Mucosa of descending colon (tissue), 3 donors: ENCODE results near the gene ZNF579. TPM values are rescaled to one million over a fixed set of nuclear protein-coding genes. Genes with fewer than 3 reads are reported as not detected.

Source experiments
- ATAC-seq: fragments of 200-7000 bp; cut with Tn5 transposase; one replicate; pipeline ENCODE4 v1.9.1; 2020; ENCODE audit warnings: mild to moderate bottlenecking, moderate library complexity
- DNase-seq, 3 donors: peaks; one replicate each; pipeline ENCODE4 v3.0.0-alpha.2; 2020
- H3K36me3 ChIP-seq: fragments of 200-600 bp; one replicate; pipeline ENCODE4 v1.8.0; 2021; ENCODE audit warnings: low read depth, mild to moderate bottlenecking
- H3K4me1 ChIP-seq: fragments of 200-600 bp; one replicate; pipeline ENCODE4 v1.8.0; 2021; ENCODE audit warnings: low read depth, mild to moderate bottlenecking
- H3K4me3 ChIP-seq: fragments of 200-600 bp; one replicate; pipeline ENCODE4 v1.8.0; 2021; ENCODE audit warnings: mild to moderate bottlenecking
- H3K9me3 ChIP-seq: fragments of 200-600 bp; one replicate; pipeline ENCODE4 v1.8.0; 2021; ENCODE audit warnings: mild to moderate bottlenecking
- intact Hi-C, 2 donors: fragments of 100-400 bp; cut with DNase I in 1 of 2; cut with micrococcal nuclease in 1 of 2; formaldehyde crosslinking; loops; one replicate each; pipeline versions ENCODE4 v1.11.0 to v1.11.1; 2022; cut with DNase I, micrococcal nuclease
- total RNA-seq, 3 donors: library from RNA; stranded (reverse); fragmentation: NEBNext Ultra II Directional in 2 of 3; extraction: Animal tissue kit (Norgen Biotek cat#: 25700) in 2 of 3; gene quantifications; one replicate each; pipeline versions ENCODE4 v1.2.1 to v1.2.4, GENCODE V29; 2021 to 2023
- TF ChIP-seq, protein P1 (sequence below): fragments of 200-600 bp; IDR thresholded peaks from one replicate; pipeline ENCODE4 v1.8.0; 2022; ENCODE audit warnings: antibody characterized with exemption, mild to moderate bottlenecking
- donor health status: DM: no; HTN: no; CAD: no; lungs with moderate emphysema.
- donor health status: DM: no; HTN: no; CAD: no.
- donor health status: DM: no; HTN: yes; CAD: no.

The ZNF579 gene
- total RNA-seq, 3 donors from 2014 or later, result 6.2 to 13.6 (median 7.2) TPM

DNA sequence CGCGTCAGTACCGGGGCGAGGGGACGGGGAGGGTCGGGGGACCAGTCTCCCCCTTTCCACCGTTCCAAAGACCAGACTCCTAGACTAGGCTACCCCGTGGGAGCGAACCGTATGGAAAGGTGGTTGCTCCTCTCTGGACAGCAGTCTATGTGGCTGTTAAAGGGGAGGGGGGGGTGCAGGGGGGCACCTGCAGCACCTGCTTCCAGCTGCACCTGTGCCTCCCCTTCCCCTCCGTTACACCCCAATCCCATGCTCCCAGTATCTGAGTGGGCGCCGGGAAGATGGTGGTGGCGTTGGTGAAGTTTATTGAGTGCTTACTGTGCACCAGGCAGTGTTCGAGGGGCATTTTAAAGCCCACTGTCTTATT lies 20.0 kb upstream of the ZNF579 start:
- ATAC-seq (no peak), DNase-seq (no peak)
- H3K36me3 ChIP-seq, result no peaks in the 10 kb centered on the region
- intact Hi-C loops, result no loop called here
- no peaks in the 10 kb centered on the region for H3K9me3 ChIP-seq
- TF ChIP-seq, protein P1, sequence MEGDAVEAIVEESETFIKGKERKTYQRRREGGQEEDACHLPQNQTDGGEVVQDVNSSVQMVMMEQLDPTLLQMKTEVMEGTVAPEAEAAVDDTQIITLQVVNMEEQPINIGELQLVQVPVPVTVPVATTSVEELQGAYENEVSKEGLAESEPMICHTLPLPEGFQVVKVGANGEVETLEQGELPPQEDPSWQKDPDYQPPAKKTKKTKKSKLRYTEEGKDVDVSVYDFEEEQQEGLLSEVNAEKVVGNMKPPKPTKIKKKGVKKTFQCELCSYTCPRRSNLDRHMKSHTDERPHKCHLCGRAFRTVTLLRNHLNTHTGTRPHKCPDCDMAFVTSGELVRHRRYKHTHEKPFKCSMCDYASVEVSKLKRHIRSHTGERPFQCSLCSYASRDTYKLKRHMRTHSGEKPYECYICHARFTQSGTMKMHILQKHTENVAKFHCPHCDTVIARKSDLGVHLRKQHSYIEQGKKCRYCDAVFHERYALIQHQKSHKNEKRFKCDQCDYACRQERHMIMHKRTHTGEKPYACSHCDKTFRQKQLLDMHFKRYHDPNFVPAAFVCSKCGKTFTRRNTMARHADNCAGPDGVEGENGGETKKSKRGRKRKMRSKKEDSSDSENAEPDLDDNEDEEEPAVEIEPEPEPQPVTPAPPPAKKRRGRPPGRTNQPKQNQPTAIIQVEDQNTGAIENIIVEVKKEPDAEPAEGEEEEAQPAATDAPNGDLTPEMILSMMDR, result no peak
- H3K4me1 ChIP-seq, result peaks cover 24% of the 10 kb centered on the region
- peak overlapping the region; percentile 77 for H3K4me3 ChIP-seq

DNA sequence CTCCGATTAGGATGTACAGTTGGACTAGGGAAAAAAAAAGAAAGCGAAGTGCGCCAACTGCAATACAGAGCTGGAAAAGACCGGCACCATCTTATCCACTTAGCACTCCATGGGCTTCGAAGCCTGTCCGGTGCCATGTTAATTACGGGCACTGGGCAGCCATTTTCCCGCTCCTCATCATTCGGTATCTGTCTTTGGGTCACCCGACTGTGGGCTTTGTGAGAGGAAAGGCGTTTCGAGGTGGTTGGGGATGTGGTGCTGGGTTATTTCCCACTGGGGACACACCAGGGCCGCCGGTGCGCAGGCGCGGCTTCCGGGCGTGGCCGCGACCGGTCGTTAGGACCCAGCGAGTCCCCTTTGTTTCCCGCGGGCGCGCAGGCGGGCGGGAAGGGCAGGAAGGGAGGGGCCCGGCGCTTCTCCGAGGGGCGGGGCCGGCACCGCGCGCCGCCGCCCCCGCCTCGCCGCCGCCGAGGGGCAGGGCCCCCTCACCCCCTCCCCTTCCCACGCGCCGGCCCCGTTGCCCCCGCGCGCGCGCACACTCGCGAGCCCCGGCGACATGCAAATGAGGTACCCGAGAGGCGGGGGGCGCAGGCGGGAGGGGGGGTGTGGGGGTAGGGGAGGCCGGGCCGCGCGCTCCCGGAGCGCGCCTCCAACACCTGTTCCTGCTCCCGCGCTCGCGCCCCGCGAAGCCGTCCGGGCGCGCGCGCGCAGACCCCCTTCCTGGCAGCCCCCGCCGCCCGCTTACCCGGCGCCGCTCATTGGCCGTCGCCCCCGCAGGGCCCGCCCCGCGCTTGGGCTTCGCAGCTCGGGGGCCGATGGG lies 19.4 kb upstream of the ZNF579 start, which contains the start of gene ZNF524:
TSS of gene ZNF524 (plus strand) at position 447 of the 820 bp plus-strand sequence. CDS start 1,825 bp downstream, outside the sequence.
- Histone ChIP-seq H3K36me3 (no peaks in the 10 kb centered on the region), H3K4me3 (peak within 1 kb of the TSS; percentile 77), H3K9me3 (no peaks in the 10 kb centered on the region), H3K4me1 (peaks cover 24% of the 10 kb centered on the region)
- ATAC-seq, result peak; percentile 68
- intact Hi-C loops, result no loop called here
- peak; percentile 85 to 91 (median 91) for DNase-seq
- TF ChIP-seq, protein P1, result no peak

DNA sequence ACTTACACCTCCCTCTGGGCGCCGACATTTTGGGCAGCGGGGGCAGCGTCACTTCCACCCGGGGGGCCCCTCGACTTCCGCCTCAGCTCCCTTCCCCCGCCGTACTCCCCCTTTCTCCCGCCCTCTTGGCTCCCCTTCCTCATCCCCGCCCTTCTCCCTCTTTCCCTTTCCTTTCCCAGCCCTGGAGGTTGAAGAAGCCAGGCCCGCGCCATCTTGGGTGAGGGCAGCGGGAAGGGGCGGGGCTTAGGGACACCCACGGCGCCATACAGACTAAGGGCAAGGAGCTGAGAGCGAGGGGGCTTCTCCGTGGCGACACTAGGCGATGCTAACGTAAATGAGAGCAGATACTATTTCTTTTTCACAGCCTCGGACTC lies 18.8 kb upstream of the ZNF579 start, which contains the start of gene FIZ1:
TSS of gene FIZ1 (minus strand) at position 50 of the 374 bp plus-strand sequence. CDS start 1,652 bp downstream, outside the sequence.
- H3K9me3 ChIP-seq, result no peaks in the 10 kb centered on the region
- TF ChIP-seq, protein P1, result no peak
- ATAC-seq (peak; percentile 89), DNase-seq (peak; percentile 97 to 98 (median 98))
- H3K4me1 ChIP-seq, result peaks cover 19% of the 10 kb centered on the region
- peak within 1 kb of the TSS; percentile 77 for H3K4me3 ChIP-seq
- intact Hi-C loops, result no loop called here
- H3K36me3 ChIP-seq, result no peaks in the 10 kb centered on the region

DNA sequence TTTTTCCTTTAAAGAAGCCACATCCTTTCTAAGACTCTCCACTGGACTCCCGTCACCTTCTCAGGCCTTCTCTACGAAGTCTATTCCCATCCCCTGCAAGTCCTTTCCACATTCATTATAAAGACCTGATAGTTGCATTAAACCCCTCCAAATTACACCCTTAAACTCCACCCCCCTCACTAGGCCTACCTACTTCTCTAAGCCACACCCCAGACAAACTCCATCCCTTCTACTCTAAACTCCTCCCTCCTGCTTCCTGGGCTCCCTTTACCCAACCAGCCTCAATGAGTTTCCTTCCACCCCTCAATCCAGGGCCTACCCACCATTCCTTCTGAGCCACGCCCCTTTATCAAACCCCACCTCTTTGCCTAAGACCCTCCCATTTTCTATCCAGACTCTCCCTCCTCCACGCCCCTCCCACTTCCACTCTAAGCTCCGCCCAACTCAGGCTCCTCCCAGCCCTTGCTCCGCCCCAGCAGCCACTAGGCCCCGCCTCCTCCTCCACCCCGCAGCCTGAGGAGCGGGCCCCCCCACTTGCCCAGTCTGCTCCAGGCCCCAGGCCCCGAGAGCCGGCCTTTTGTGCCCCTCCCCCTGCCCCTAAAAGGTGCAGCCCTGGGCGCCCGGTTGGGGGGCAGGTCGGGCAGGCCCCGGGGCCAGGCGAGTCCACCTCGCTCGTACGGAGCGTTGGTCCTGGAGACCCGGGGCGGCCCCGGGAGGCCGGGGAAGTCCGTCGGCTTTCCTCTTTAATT lies 18.2 kb upstream of the ZNF579 start:
- TF ChIP-seq, protein P1, result no peak
- ATAC-seq (peak; percentile 87), DNase-seq (peak; percentile 95 to 97 (median 95))
- Histone ChIP-seq H3K4me1 (peaks cover 14% of the 10 kb centered on the region), H3K4me3 (peak overlapping the region; percentile 77), H3K9me3 (no peaks in the 10 kb centered on the region), H3K36me3 (no peaks in the 10 kb centered on the region)
- intact Hi-C loops, result no loop called here

DNA sequence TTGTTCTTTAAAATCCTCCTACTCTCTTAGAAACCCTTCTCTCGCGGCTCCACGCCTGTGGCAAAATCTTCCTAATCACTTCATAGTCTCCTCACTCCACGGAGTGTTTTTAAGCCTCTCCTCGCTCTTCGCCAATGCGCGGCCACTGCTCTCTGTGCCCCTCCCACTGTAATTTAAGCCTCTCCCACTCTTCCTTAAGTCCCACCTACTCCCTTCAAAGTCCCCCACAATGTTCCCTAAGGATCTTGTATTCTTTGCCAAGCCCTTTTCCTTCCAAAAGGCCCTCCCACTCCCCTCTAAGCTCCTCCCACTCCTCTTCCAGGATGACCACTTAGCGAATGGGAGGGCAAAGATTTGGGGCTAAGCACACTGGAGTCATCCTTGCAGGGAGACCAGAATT lies 17.4 kb upstream of the ZNF579 start:
- no peaks in the 10 kb centered on the region for H3K36me3 ChIP-seq
- TF ChIP-seq, protein P1, result no peak
- DNase-seq, result peak in 1 of 3 donors; percentile 32
- no peak for ATAC-seq
- peaks cover 9% of the 10 kb centered on the region for H3K4me1 ChIP-seq
- intact Hi-C loops, result no loop called here
- no peaks in the 10 kb centered on the region for H3K9me3 ChIP-seq
- H3K4me3 ChIP-seq, result no peak overlapping the region
